H1 (cell line): ENCODE results near the gene HNRNPA3. TPM values are rescaled to one million over a fixed set of nuclear protein-coding genes. Genes with fewer than 3 reads are reported as not detected.

Experiments used
- CTCF ChIA-PET: fragments of 300-600 bp; sonication (Branson Sonifier 250); formaldehyde crosslinking; loops from one replicate; lab custom pipeline; 2021; ENCODE audit not compliant: partially characterized antibody; lab: Charles Lee
- POLR2A ChIA-PET: fragments of 300-600 bp; sonication (Branson Sonifier 250); formaldehyde crosslinking; loops from one replicate; lab custom pipeline; 2021; ENCODE audit warnings: inconsistent platforms; ENCODE audit not compliant: partially characterized antibody; lab: Charles Lee
- DNase-seq, 2 experiments: peaks; one replicate each; pipeline versions ENCODE4 v3.0.0 to v3.0.0-alpha.2; 2010 to 2022; ENCODE audit warnings: low spot score in 2 of 2, low read depth in 1 of 2, mixed read lengths in 1 of 2
- FAIRE-seq: peaks from 2 replicates; lab custom pipeline; 2011; peaks lifted over from hg19 to GRCh38; lab: Jason Lieb, UNC
- H2AFZ ChIP-seq: 2 replicates; pipeline ENCODE4 v1.8.1; 2012; ENCODE audit warnings: low read length, inconsistent platforms
- H2AK5ac ChIP-seq: 2 replicates; pipeline ENCODE4 v1.6.1; 2013; ENCODE audit warnings: low read depth, low read length
- H2BK120ac ChIP-seq: replicated peaks from 2 replicates; pipeline ENCODE3; 2013; ENCODE audit warnings: low read depth, low read length, inconsistent platforms
- H2BK12ac ChIP-seq: 2 replicates; pipeline ENCODE4 v1.6.1; 2013; ENCODE audit warnings: low read depth, low read length
- H2BK15ac ChIP-seq: 2 replicates; pipeline ENCODE4 v1.6.1; 2013; ENCODE audit warnings: low read length
- H2BK20ac ChIP-seq: 2 replicates; pipeline ENCODE4 v1.6.1; 2013; ENCODE audit warnings: low read length
- H2BK5ac ChIP-seq: 2 replicates; pipeline ENCODE4 v1.6.1; 2013; ENCODE audit warnings: low read depth, low read length
- H3K14ac ChIP-seq: 2 replicates; pipeline ENCODE4 v1.6.1; 2013; ENCODE audit warnings: inconsistent platforms; ENCODE audit not compliant: insufficient read length
- H3K18ac ChIP-seq: 2 replicates; pipeline ENCODE4 v1.6.1; 2013; ENCODE audit warnings: low read length; ENCODE audit errors: extremely low read depth
- H3K23ac ChIP-seq: 2 replicates; pipeline ENCODE4 v1.6.1; 2013; ENCODE audit warnings: inconsistent platforms; ENCODE audit not compliant: insufficient read length
- H3K23me2 ChIP-seq: 2 replicates; pipeline ENCODE4 v1.6.1; 2013; ENCODE audit warnings: low read depth, low read length
- H3K27ac ChIP-seq: 2 replicates; pipeline ENCODE4 v1.6.1; 2011; ENCODE audit warnings: low read depth, low read length, inconsistent platforms
- H3K27me3 ChIP-seq, 4 experiments: replicated peaks in 1 of 4; 1 replicate in 1 of 4; 2 replicates in 3 of 4; pipeline versions ENCODE4 v1.6.1 to v1.8.1; 2011 to 2013; ENCODE audit warnings: low read length in 3 of 4, mild to moderate bottlenecking in 3 of 4, inconsistent platforms in 2 of 4, mixed read lengths in 2 of 4, moderate library complexity in 1 of 4; ENCODE audit not compliant: control insufficient read depth in 3 of 4, insufficient read depth in 3 of 4; ENCODE audit errors: extremely low read depth in 1 of 4
- H3K36me3 ChIP-seq, 4 experiments: 2 replicates each; pipeline versions ENCODE4 v1.6.1 to v1.8.1; 2011 to 2013; ENCODE audit warnings: mild to moderate bottlenecking in 4 of 4, low read length in 3 of 4, moderate library complexity in 2 of 4, control low read depth in 1 of 4, inconsistent platforms in 1 of 4; ENCODE audit not compliant: insufficient read depth in 4 of 4, control insufficient read depth in 2 of 4
- H3K4ac ChIP-seq: replicated peaks from 2 replicates; pipeline ENCODE3; 2013; ENCODE audit warnings: low read length, low read depth, mixed read lengths, inconsistent platforms; ENCODE audit not compliant: insufficient read length
- H3K4me1 ChIP-seq, 4 experiments: replicated peaks in 1 of 4; 1 replicate in 1 of 4; 2 replicates in 3 of 4; pipeline versions ENCODE4 v1.6.1 to v1.8.1; 2011 to 2013; ENCODE audit warnings: low read length in 3 of 4, inconsistent platforms in 2 of 4, mixed read lengths in 1 of 4; ENCODE audit not compliant: insufficient read depth in 4 of 4, control insufficient read depth in 3 of 4
- H3K4me2 ChIP-seq, 2 experiments: 2 replicates each; pipeline versions ENCODE4 v1.6.1 to v1.8.1; 2011 to 2013; ENCODE audit warnings: low read depth in 2 of 2, low read length in 2 of 2, control low read depth in 1 of 2, inconsistent platforms in 1 of 2, mild to moderate bottlenecking in 1 of 2; ENCODE audit not compliant: insufficient read depth in 1 of 2
- H3K4me3 ChIP-seq, 4 experiments: fragments of 200-600, 300-600 bp in 1 of 4; sonication (generic), shearing (Covaris generic), sonication (Bioruptor Twin) in 1 of 4; 2 replicates each; pipeline versions ENCODE4 v1.5.1 to v1.8.1; 2011 to 2016; ENCODE audit warnings: low read length in 4 of 4, low read depth in 3 of 4, control low read depth in 2 of 4, inconsistent platforms in 2 of 4, mild to moderate bottlenecking in 2 of 4, mixed read lengths in 1 of 4, moderate library complexity in 1 of 4; ENCODE audit not compliant: insufficient read depth in 2 of 4; ENCODE audit errors: extremely low read depth in 1 of 4
- H3K56ac ChIP-seq: replicated peaks from 2 replicates; pipeline ENCODE3; 2013; ENCODE audit warnings: low read depth, mild to moderate bottlenecking, mixed read lengths, low read length, inconsistent platforms; ENCODE audit not compliant: insufficient read length
- H3K79me1 ChIP-seq: 2 replicates; pipeline ENCODE4 v1.6.1; 2013; ENCODE audit warnings: low read depth, low read length, control low read depth
- H3K79me2 ChIP-seq, 2 experiments: 2 replicates each; pipeline versions ENCODE4 v1.6.1 to v1.8.1; 2012 to 2013; ENCODE audit warnings: low read length in 2 of 2, mild to moderate bottlenecking in 2 of 2, inconsistent platforms in 1 of 2; ENCODE audit not compliant: insufficient read depth in 2 of 2, control insufficient read depth in 1 of 2
- H3K9ac ChIP-seq, 4 experiments: replicated peaks in 1 of 4; 1 replicate in 1 of 4; 2 replicates in 3 of 4; pipeline versions ENCODE4 v1.6.1 to v1.8.1; 2011 to 2013; ENCODE audit warnings: low read depth in 3 of 4, low read length in 3 of 4, control low read depth in 2 of 4, mild to moderate bottlenecking in 2 of 4, moderate library complexity in 2 of 4, inconsistent platforms in 1 of 4; ENCODE audit errors: extremely low read depth in 1 of 4
- H3K9me3 ChIP-seq, 2 experiments: 2 replicates each; pipeline versions ENCODE4 v1.6.1 to v1.8.1; 2012 to 2013; ENCODE audit warnings: mild to moderate bottlenecking in 2 of 2, moderate library complexity in 2 of 2, control low read depth in 1 of 2, inconsistent platforms in 1 of 2, low read depth in 1 of 2, low read length in 1 of 2, mixed read lengths in 1 of 2; ENCODE audit not compliant: insufficient read depth in 2 of 2
- H4K20me1 ChIP-seq, 2 experiments: replicated peaks in 1 of 2; 2 replicates each; pipeline versions ENCODE3 to v1.8.1; 2011 to 2013; ENCODE audit warnings: inconsistent platforms in 2 of 2, low read length in 2 of 2, mild to moderate bottlenecking in 1 of 2; ENCODE audit not compliant: insufficient read depth in 2 of 2, control insufficient read depth in 1 of 2
- H4K5ac ChIP-seq: 2 replicates; pipeline ENCODE4 v1.6.1; 2013; ENCODE audit warnings: low read length, low read depth, mixed read lengths, inconsistent platforms; ENCODE audit not compliant: insufficient read length
- H4K8ac ChIP-seq: 2 replicates; pipeline ENCODE4 v1.8.0; 2013; ENCODE audit warnings: mild to moderate bottlenecking, moderate library complexity, low read length, inconsistent platforms; ENCODE audit not compliant: insufficient read depth; ENCODE audit errors: extremely low read depth
- H4K91ac ChIP-seq: replicated peaks from 2 replicates; pipeline ENCODE3; 2013; ENCODE audit warnings: low read length, mixed read lengths, inconsistent platforms; ENCODE audit not compliant: insufficient read length
- ASH2L ChIP-seq: fragments of 200-600, 300-600 bp; sonication (generic); IDR thresholded peaks from one replicate; pipeline ENCODE4 v1.7.1; 2017; ENCODE audit warnings: low read length
- CBX8 ChIP-seq: fragments of 300-800, 300-1000 bp; sonication (generic); IDR thresholded peaks from 2 replicates; pipeline ENCODE4 v1.7.1; 2016; ENCODE audit warnings: low read depth, low read length, borderline replicate concordance
- CREB1 ChIP-seq: IDR thresholded peaks from 2 replicates; pipeline ENCODE4 v1.6.1; 2012; ENCODE audit warnings: inconsistent platforms
- CTBP2 ChIP-seq: IDR thresholded peaks from 2 replicates; pipeline ENCODE4 v1.7.0; 2011; ENCODE audit warnings: borderline replicate concordance, mild to moderate bottlenecking, moderate library complexity, mixed read lengths, low read length; ENCODE audit not compliant: insufficient read depth, insufficient read length
- HDAC2 ChIP-seq, 2 experiments: fragments of 300-600 bp in 1 of 2; sonication (generic) in 1 of 2; IDR thresholded peaks; 2 replicates each; pipeline ENCODE4 v1.6.1; 2011 to 2012; ENCODE audit warnings: low read depth in 2 of 2, low read length in 2 of 2, mild to moderate bottlenecking in 2 of 2, moderate library complexity in 2 of 2, borderline replicate concordance in 1 of 2, inconsistent platforms in 1 of 2
- KDM5A ChIP-seq: fragments of 200-600 bp; IDR thresholded peaks from 2 replicates; pipeline ENCODE4 v1.7.1; 2012; ENCODE audit warnings: mild to moderate bottlenecking, low read length, inconsistent platforms, mixed read lengths
- POLR2AphosphoS5 ChIP-seq: IDR thresholded peaks from 2 replicates; pipeline ENCODE4 v1.6.1; 2011; ENCODE audit warnings: low read depth, low read length
- POU5F1 ChIP-seq: IDR thresholded peaks from 2 replicates; pipeline ENCODE4 v1.6.1; 2011; ENCODE audit warnings: low read depth, mild to moderate bottlenecking, low read length, moderate library complexity
- RBBP5 ChIP-seq: IDR thresholded peaks from 2 replicates; pipeline ENCODE4 v1.7.1; 2012; ENCODE audit warnings: low read depth, mild to moderate bottlenecking, inconsistent platforms, low read length, moderate library complexity, borderline replicate concordance
- SP4 ChIP-seq: IDR thresholded peaks from 2 replicates; pipeline ENCODE4 v1.6.1; 2012; ENCODE audit warnings: low read length, inconsistent platforms
- SUZ12 ChIP-seq: fragments of 200-600 bp; sonication (generic); IDR thresholded peaks from 2 replicates; pipeline ENCODE4 v1.6.1; 2012; ENCODE audit warnings: mild to moderate bottlenecking, inconsistent platforms, low read length, moderate library complexity, mixed read lengths
- TBP ChIP-seq: IDR thresholded peaks from 2 replicates; pipeline ENCODE4 v1.6.1; 2011; ENCODE audit warnings: low read depth, low read length, improper control_type of control experiment
- WGBS, 2 experiments: shearing (Covaris generic) in 1 of 2; methylation state at CpG; one replicate each; pipeline versions ENCODE4 v1.1.6 to v1.1.7; 2013 to 2015; ENCODE audit warnings: low lambda C conversion rate in 2 of 2, mixed read lengths in 2 of 2, inconsistent platforms in 1 of 2, low coverage in 1 of 2, missing lambda C conversion rate in 1 of 2; ENCODE audit not compliant: insufficient replicate concordance in 2 of 2, insufficient coverage in 1 of 2, insufficient read length in 1 of 2; ENCODE audit errors: extremely low coverage in 1 of 2, missing lambda C conversion rate in 1 of 2; 5-methylcytosine and 5-hydroxymethylcytosine counted together
- polyA plus RNA-seq, 7 experiments: library from polyadenylated mRNA; depleted of rRNA in 3 of 7; stranded (reverse) in 5 of 7; unstranded in 2 of 7; fragments of >200 nt in 5 of 7; fragments of 200-250 nt in 2 of 7; gene quantifications; 1 replicate in 5 of 7; 2 replicates in 1 of 7; 4 replicates in 1 of 7; pipeline versions ENCODE4 v1.2.1 to v1.2.3, GENCODE V29; 2011 to 2013; ENCODE audit warnings: missing spikeins in 2 of 7, mixed read lengths in 2 of 7
- total RNA-seq: library from RNA; stranded (reverse); fragmentation: NEBNext Ultra II Directional; extraction: Animal tissue kit (Norgen Biotek cat#: 25700); gene quantifications from 2 replicates; pipeline ENCODE4 v1.2.1, GENCODE V29; 2021

Gene HNRNPA3
- total and polyA plus RNA-seq, 2 of the 8 experiments (the other 6 are each of a cell fraction or from before 2014, with no cell fraction given) = 66.1 to 408 TPM

DNA sequence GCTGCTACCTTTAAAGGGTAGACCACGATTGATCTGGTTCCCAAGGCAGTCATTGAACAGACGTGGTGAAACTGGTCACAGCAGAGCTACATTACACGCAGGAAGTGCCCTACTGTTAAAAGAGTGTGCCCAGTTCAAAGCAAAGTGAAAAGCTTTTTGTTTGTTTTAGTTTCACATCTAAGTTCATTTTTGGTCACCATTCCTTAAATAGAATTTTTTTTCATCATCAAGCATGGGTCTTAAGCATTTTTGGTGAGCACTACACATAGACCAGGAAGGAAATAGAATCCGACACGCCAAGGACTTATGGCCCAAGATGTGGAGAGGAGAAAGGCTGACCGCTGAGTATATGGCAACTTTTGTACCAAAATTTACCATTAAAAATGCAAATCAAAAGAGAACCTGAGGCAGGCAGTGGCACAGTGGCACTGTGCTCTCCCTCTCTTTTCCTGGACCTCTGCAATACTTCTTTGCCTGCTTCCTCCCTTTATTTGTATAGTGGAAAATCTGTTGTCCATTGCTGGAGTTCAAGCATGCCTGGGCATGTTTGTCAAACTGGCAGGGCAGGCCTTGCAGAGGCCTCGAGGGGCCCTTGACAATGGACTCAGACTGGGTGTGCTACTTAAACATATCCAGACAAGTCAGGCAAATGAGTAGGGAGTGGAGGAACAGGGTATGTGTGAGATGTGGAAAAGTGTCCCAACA, 42.6 kb upstream of the HNRNPA3 start:
- Histone ChIP-seq H2BK5ac (peak overlapping the region; percentile 86; the same call in 1 of the 2 replicates), H2BK15ac (no peak overlapping the region), H4K20me1 (no peaks in the 10 kb centered on the region), H2BK20ac (peak overlapping the region; percentile 56; the same call in 1 of the 2 replicates), H3K9ac (no peak overlapping the region), H2AFZ (peak overlapping the region; percentile 36; the same call in 1 of the 2 replicates), H3K27ac (0 out of 2 replicates have a peak overlapping the region, but pooled peaks have one; percentile 21), H3K27me3 (peaks cover 0 to 2% (median 0%) of the 10 kb centered on the region in 4 experiments; a peak in 1 of 7 replicates), H2BK12ac (peak overlapping the region; percentile 85; the same call in 1 of the 2 replicates), H3K79me2 (no peaks in the 10 kb centered on the region), H3K4me3 (no peak overlapping the region), H3K9me3 (no peaks in the 10 kb centered on the region), H3K14ac (no peak overlapping the region), H3K4ac (no peak overlapping the region), H3K23ac (no peak overlapping the region), H3K23me2 (no peaks in the 10 kb centered on the region; the same call in 1 of the 2 replicates), H3K4me1 (peaks cover 1 to 7% (median 5%) of the 10 kb centered on the region in 4 experiments; a peak in 5 of 7 replicates), H4K8ac (peak overlapping the region; percentile 41; the same call in 1 of the 2 replicates), H4K91ac (peak overlapping the region; percentile 89), H3K18ac (peak overlapping the region; percentile 52; the same call in 1 of the 2 replicates), H2AK5ac (no peak overlapping the region), H3K4me2 (no peak overlapping the region), H2BK120ac (peak overlapping the region; percentile 89), H3K79me1 (no peaks in the 10 kb centered on the region), H3K36me3 (no peaks in the 10 kb centered on the region), H3K56ac (no peak overlapping the region), H4K5ac (peak overlapping the region; percentile 8)
- 81% methylated on average over 7 of the region's 7 CpGs; no CpG with 5 or more reads in 1 of the 2 experiments for WGBS, 2 experiments
- FAIRE-seq = no peak
- CTCF ChIA-PET = interaction anchor here (0.6 to 7.2 kb wide), 5 partner anchors 8 to 163 kb away, joined by 3 to 107 read pairs (median 4); no protein-coding TSS in a partner anchor
- POLR2A ChIA-PET = interaction anchor here (0.6 to 1.6 kb wide), 2 partner anchors 55 to 184 kb away, joined by 3 to 7 read pairs; no protein-coding TSS in a partner anchor
- DNase-seq = no peak
- TF ChIP-seq SP4 = no peak
- no peak for TF ChIP-seq RBBP5
- TF ChIP-seq TBP = no peak
- no peak for TF ChIP-seq POLR2AphosphoS5
- no peak for TF ChIP-seq KDM5A
- no peak for TF ChIP-seq HDAC2 (IDR thresholded peaks at IDR 0.05; ENCODE audit: borderline replicate concordance in 1 of 2, low read depth in 2 of 2, low read length in 2 of 2)
- TF ChIP-seq CBX8 = no peak
- TF ChIP-seq ASH2L = no peak
- TF ChIP-seq POU5F1 = no peak
- no peak for TF ChIP-seq CREB1
- TF ChIP-seq SUZ12 = no peak
- TF ChIP-seq CTBP2 = no peak
